Prostate gland (tissue), 2 donors: ENCODE results near the gene BARHL2. TPM values are rescaled to one million over a fixed set of nuclear protein-coding genes. Genes with fewer than 3 reads are reported as not detected.

Experiments used
- DNase-seq: peaks from one replicate; pipeline ENCODE4 v3.0.0-alpha.2; 2019; ENCODE audit warnings: low spot score
- H3K27ac ChIP-seq, 2 donors: fragments of 200-600 bp; sonication (generic); 2 replicates each; pipeline ENCODE4 v1.5.1; 2017 to 2019
- H3K27me3 ChIP-seq: fragments of 200-600 bp; sonication (generic); replicated peaks from 2 replicates; pipeline ENCODE4 v1.5.1; 2019; ENCODE audit not compliant: insufficient read depth
- H3K36me3 ChIP-seq, 2 donors: fragments of 200-600 bp; sonication (generic); 1 replicate in 1 of 2; 2 replicates in 1 of 2; pipeline versions ENCODE4 v1.5.1 to v1.8.1; 2017 to 2019
- H3K4me1 ChIP-seq: fragments of 200-600 bp; sonication (generic); replicated peaks from 2 replicates; pipeline ENCODE4 v1.5.1; 2019
- H3K4me3 ChIP-seq, 2 donors: fragments of 200-600 bp; sonication (generic); 2 replicates each; pipeline ENCODE4 v1.5.1; 2017 to 2019
- H3K9me3 ChIP-seq: fragments of 200-600 bp; sonication (generic); 2 replicates; pipeline ENCODE4 v1.5.1; 2017
- POLR2A ChIP-seq: fragments of 450-650 bp; IDR thresholded peaks from one replicate; pipeline ENCODE4 v1.6.1; 2016; ENCODE audit warnings: antibody characterized with exemption, mild to moderate bottlenecking
- POLR2AphosphoS5 ChIP-seq: sonication (generic); formaldehyde crosslinking; IDR thresholded peaks from one replicate; pipeline ENCODE4 v1.6.1; 2017; ENCODE audit warnings: antibody characterized with exemption
- WGBS: methylation state at CpG from one replicate; pipeline ENCODE4 v1.1.5; 2018; 5-methylcytosine and 5-hydroxymethylcytosine counted together
- intact Hi-C: fragments of 100-400 bp; cut with DNase I; formaldehyde crosslinking; loops from one replicate; pipeline ENCODE4 v1.14.2; 2022
- total RNA-seq, 2 donors: library from RNA; depleted of rRNA; stranded (reverse); fragments of >200 nt; gene quantifications; one replicate each; pipeline ENCODE4 v1.1.0, GENCODE V29; 2016
- TF ChIP-seq, protein P1 (sequence below), 4 experiments: fragments of 200-600 bp in 2 of 4; fragments of 450-650 bp in 2 of 4; sonication (generic) in 2 of 4; IDR thresholded peaks; 1 replicate in 3 of 4; 2 replicates in 1 of 4; pipeline ENCODE4 v1.5.1; 2016 to 2019; ENCODE audit warnings: antibody characterized with exemption in 4 of 4, mild to moderate bottlenecking in 2 of 4, moderate library complexity in 2 of 4

Gene BARHL2
- total RNA-seq, 2 donors from 2014 or later = 1.9 TPM; not detected in 1

DNA sequence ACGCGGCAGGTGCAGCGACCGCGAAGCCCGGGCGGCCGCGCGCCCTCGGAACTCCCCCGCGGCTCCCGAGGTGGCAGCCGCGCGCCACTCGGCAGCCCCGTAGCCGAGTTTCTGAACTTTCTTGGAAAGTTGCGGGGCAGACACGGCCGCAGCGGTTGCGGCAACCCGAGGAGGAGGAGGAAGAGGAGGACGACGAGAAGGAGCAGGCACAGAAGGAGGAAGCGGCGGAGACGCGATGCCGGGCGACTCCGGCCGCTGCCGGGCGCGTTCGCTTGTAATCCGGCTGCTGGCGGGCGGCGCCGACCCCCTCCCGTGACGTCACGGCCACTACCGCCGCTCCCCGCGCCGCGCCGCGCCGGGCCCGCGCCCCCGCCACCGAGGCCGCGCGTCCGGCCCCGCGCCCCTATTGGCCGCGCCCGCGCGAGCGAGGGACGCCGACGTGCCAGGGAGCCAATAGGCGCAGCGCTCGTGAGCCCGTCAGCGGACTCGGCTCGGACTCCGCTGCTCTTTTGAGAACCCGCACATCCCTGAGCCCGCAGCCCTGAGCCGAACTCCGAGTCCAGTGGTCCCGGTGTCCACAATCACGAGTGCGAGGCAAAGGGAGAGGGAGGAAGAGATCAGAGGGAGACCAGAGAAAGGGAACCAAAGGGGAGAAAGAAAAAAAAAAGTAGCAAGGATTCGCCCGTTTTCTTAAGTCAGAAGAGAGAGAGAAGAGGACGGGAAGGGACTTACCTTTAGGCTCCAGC, 736 bp upstream of the BARHL2 start:
- intact Hi-C loops = no loop called here
- TF ChIP-seq POLR2AphosphoS5 = no peak
- TF ChIP-seq, protein P1, sequence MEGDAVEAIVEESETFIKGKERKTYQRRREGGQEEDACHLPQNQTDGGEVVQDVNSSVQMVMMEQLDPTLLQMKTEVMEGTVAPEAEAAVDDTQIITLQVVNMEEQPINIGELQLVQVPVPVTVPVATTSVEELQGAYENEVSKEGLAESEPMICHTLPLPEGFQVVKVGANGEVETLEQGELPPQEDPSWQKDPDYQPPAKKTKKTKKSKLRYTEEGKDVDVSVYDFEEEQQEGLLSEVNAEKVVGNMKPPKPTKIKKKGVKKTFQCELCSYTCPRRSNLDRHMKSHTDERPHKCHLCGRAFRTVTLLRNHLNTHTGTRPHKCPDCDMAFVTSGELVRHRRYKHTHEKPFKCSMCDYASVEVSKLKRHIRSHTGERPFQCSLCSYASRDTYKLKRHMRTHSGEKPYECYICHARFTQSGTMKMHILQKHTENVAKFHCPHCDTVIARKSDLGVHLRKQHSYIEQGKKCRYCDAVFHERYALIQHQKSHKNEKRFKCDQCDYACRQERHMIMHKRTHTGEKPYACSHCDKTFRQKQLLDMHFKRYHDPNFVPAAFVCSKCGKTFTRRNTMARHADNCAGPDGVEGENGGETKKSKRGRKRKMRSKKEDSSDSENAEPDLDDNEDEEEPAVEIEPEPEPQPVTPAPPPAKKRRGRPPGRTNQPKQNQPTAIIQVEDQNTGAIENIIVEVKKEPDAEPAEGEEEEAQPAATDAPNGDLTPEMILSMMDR (IDR thresholded peaks at IDR 0.05) = no peak
- no peak for TF ChIP-seq POLR2A
- peak overlapping the region in 1 of 2 donors; percentile 11 for H3K4me3 ChIP-seq
- H3K27ac ChIP-seq = no peak overlapping the region
- no peaks in the 10 kb centered on the region for H3K4me1 ChIP-seq
- DNase-seq = no peak
- no peaks in the 10 kb centered on the region for H3K9me3 ChIP-seq
- no peaks in the 10 kb centered on the region for H3K36me3 ChIP-seq
- WGBS = 4% methylated on average over 94 of the region's 94 CpGs
- H3K27me3 ChIP-seq = peaks cover 59% of the 10 kb centered on the region

DNA sequence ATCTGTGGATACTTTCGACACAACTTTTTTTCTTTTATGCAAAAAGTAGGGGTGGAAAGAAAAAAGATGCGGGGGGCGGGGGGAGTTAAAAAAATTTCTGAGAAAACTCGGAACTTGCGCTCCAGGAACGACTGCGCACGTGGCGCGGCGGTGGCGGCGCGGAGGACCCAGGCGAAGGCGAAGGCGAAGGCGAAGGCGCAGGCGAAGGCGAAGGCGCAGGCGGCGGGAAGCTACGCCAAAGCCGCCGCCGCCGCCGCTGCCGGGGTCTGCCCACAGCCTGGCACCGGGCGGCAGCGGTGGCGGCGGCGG, 208 bp upstream of the BARHL2 start:
- Histone ChIP-seq H3K27me3 (peaks cover 59% of the 10 kb centered on the region), H3K4me1 (no peaks in the 10 kb centered on the region), H3K36me3 (no peaks in the 10 kb centered on the region), H3K4me3 (peak overlapping the region in 1 of 2 donors; percentile 11), H3K9me3 (no peaks in the 10 kb centered on the region), H3K27ac (no peak overlapping the region)
- intact Hi-C loops = no loop called here
- DNase-seq = no peak
- TF ChIP-seq POLR2A = no peak
- TF ChIP-seq POLR2AphosphoS5 = no peak
- TF ChIP-seq, protein P1 (IDR thresholded peaks at IDR 0.05) = no peak
- 13% methylated on average over 37 of the region's 37 CpGs for WGBS

DNA sequence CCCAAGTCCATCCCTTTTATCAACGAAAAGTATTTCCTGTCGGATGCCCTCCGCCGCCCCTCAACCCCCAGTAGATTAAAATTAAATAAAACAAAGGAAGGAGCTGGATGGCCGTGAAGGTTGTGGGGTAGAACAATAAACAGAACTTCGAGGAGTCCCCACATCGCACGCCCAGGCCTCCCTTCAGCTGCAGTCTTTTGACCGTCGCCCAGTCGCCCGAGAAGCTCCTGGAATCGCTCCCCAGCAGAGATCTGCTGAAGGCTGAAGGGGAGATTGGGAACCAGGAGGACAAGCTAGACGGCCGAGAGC, 905 bp downstream of the BARHL2 start:
- TF ChIP-seq POLR2AphosphoS5 = no peak
- TF ChIP-seq POLR2A = no peak
- TF ChIP-seq, protein P1 (IDR thresholded peaks at IDR 0.05) = no peak
- Histone ChIP-seq H3K27ac (no peak overlapping the region), H3K4me3 (no peak overlapping the region), H3K9me3 (no peaks in the 10 kb centered on the region), H3K36me3 (no peaks in the 10 kb centered on the region), H3K4me1 (no peaks in the 10 kb centered on the region), H3K27me3 (peaks cover 60% of the 10 kb centered on the region)
- DNase-seq = no peak
- WGBS = 11% methylated on average over 15 of the region's 15 CpGs
- intact Hi-C loops = no loop called here

DNA sequence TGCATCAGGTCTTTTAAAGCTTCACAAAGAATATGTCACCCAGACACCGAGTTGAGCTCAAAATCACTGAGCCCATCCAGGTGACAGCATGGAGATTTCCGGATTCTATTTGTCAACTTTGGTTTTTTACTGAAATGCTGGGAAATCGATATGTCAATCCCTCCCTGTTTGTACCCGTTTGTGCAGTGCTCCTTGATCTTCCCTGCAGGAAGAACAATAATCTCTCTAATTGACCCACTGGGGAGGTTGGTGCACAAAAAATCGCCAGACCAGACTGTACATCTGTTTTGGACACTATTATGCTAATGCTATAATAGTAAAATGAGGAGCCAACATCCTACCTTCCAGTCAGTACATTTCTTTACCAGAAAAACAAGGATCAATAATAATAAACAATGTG, 1.8 kb downstream of the BARHL2 start:
- no peaks in the 10 kb centered on the region for H3K9me3 ChIP-seq
- no peaks in the 10 kb centered on the region for H3K36me3 ChIP-seq
- H3K4me3 ChIP-seq = no peak overlapping the region
- no peak for DNase-seq
- H3K27me3 ChIP-seq = peaks cover 63% of the 10 kb centered on the region
- H3K27ac ChIP-seq = no peak overlapping the region
- 1% methylated on average over 5 of the region's 5 CpGs for WGBS
- no peak for TF ChIP-seq POLR2AphosphoS5
- no peak for TF ChIP-seq POLR2A
- TF ChIP-seq, protein P1 (IDR thresholded peaks at IDR 0.05) = no peak
- intact Hi-C loops = no loop called here
- no peaks in the 10 kb centered on the region for H3K4me1 ChIP-seq

DNA sequence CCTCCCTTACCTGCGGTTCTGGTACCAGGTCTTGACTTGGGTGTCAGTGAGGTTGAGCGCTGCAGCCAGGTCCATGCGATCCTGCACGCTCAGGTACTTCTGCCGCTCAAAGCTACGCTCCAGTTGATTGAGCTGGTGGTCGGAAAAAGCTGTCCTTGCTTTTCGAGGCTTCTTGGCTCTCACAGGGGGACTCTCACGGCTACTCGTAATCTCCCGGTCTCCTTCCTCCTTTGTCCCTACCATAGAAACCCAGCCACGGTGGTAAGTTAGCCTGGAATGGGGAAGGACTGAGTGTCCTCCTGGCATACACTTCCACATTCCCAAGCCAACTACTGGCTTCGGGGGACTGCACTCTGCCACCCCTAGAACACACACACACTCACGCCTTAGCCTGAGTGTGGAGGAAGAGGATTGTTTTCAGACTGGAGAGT, 2.6 kb downstream of the BARHL2 start:
- Histone ChIP-seq H3K27me3 (peaks cover 59% of the 10 kb centered on the region), H3K27ac (no peak overlapping the region), H3K4me1 (no peaks in the 10 kb centered on the region), H3K4me3 (no peak overlapping the region), H3K9me3 (no peaks in the 10 kb centered on the region), H3K36me3 (no peaks in the 10 kb centered on the region)
- TF ChIP-seq POLR2AphosphoS5 (no peak), POLR2A (no peak)
- TF ChIP-seq, protein P1 (IDR thresholded peaks at IDR 0.05) = no peak
- intact Hi-C loops = no loop called here
- DNase-seq = no peak
- WGBS = 5% methylated on average over 14 of the region's 14 CpGs
